GM12874 (cell line): Measurements from ENCODE around the gene ANKRD33B.

Experiments
- CTCF ChIP-seq: IDR thresholded peaks from 2 replicates; pipeline ENCODE4 v1.5.1; 2011; ENCODE audit warnings: low read depth, mild to moderate bottlenecking, control low read depth, low read length, moderate library complexity; ENCODE audit not compliant: insufficient read depth

ANKRD33B gene

GRCh38 chr5:10563945-10564837 lies at the start of gene ANKRD33B:
TSS of gene ANKRD33B (plus strand) at chr5:10564070. CDS start at chr5:10564468, 398 bp downstream.
- TF ChIP-seq CTCF = no peak

GRCh38 chr5:10515492-10515891 lies 48.4 kb upstream of the ANKRD33B start:
- no peak for TF ChIP-seq CTCF

- no peak for TF ChIP-seq CTCF
These were observed 45.5 kb upstream of the ANKRD33B start for GRCh38 chr5:10518347-10518746.

DNA sequence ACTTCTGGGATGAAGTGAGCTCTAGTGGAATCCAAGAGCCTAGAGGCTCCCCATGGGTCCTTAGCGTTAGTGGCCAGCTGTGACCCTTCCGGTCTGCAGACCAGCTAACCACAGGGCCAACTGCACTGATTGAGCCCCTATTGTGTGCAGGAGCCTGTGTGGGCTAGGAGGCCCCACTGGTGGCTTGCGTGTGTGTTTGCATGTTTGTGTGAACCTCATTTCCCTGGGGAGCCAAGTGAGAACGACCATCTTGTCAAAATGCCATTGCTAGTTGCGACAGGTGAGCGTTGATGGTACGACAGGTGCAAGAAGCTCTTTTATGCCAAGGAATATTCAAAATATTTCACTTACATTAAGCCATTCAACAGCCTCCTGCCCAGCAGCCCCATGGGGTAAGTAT lies 44.1 kb upstream of the ANKRD33B start:
- TF ChIP-seq CTCF = no peak

DNA sequence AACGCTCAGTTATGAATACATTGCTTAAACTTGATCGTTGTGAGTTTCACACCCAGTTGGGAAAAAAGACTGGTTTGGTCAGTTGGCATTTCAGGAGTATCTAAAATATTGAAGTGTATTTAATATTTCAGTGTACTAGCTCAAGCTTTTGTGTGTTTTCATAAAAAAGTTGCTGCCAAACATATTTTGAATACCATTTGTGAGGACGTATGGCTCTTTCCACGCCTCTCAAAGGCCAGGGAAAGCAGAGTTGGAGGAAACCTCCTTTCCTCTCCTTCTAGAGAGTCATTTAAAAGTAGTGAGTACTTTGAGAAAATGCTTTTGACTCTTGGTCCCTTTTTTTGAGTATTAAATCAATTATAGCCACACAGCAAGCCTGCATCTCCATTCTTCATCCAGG lies 43.2 kb upstream of the ANKRD33B start:
- no peak for TF ChIP-seq CTCF

DNA sequence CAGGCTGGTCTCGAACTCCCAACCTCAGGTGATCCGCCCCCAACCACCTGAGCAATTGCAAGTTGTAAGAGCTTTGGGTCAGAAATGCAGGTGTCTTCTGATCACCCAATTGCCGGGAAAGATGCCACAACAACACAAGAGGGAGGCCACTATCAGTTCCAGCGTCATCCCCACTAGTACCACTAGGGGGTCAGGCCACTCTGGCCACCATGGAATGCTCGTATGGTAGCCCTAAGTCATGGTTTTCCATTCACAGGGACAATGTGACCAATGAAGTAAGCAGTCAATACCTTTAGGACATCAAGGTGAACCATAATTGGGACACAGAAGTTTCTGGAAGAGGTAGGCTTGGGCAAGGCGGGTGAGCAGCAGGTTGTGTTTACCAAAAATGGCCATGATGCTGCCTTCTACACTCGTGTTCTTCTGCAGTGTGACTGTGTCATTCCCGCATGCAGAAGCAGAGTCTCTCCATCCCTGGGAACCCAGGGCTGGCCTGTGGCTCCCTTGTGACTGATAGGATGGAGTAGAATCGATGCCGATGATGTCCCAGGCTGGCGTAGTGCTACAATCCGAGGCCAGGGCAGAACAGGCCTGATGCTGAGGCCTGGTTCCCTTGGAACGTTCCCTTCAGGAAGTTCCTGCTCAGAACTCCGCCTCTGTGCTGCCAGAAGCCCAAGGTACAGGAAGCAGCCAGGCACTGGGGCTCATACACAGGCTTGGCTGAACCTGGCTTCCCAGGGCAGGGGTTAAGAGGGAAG lies 42.2 kb upstream of the ANKRD33B start:
- peak; percentile 68 for TF ChIP-seq CTCF

GRCh38 chr5:10522224-10522611 lies 41.7 kb upstream of the ANKRD33B start:
- TF ChIP-seq CTCF = no peak
